ENCODE data around the gene YJEFN3.

Gene YJEFN3

GRCh38 chr19:19495614-19496603, 32.8 kb upstream of the YJEFN3 start:
- no peak for DNase-seq (ENCODE audit: low read depth, low spot score)

- DNase-seq (ENCODE audit: low read depth, low spot score): no peak
Observed at GRCh38 chr19:19498255-19498991, 30.3 kb upstream of the YJEFN3 start.

GRCh38 chr19:19499272-19499995, 29.3 kb upstream of the YJEFN3 start:
- no peak for DNase-seq (ENCODE audit: low read depth, low spot score)

GRCh38 chr19:19500975-19501644, 27.6 kb upstream of the YJEFN3 start:
- DNase-seq (ENCODE audit: low read depth, low spot score): no peak

GRCh38 chr19:19501798-19502197, 26.9 kb upstream of the YJEFN3 start:
- no peak for DNase-seq (ENCODE audit: low read depth, low spot score)

GRCh38 chr19:19502281-19502680, 26.4 kb upstream of the YJEFN3 start:
- no peak for DNase-seq (ENCODE audit: low read depth, low spot score)

GRCh38 chr19:19502808-19503602, 25.7 kb upstream of the YJEFN3 start:
- DNase-seq (ENCODE audit: low read depth, low spot score): no peak

- no peak for DNase-seq (ENCODE audit: low read depth, low spot score)
Observed at GRCh38 chr19:19504754-19505668, 23.7 kb upstream of the YJEFN3 start.

- no peak for DNase-seq (ENCODE audit: low read depth, low spot score)
Observed at GRCh38 chr19:19505669-19506326, 22.9 kb upstream of the YJEFN3 start.

GRCh38 chr19:19506592-19506991, 22.1 kb upstream of the YJEFN3 start:
- no peak for DNase-seq (ENCODE audit: low read depth, low spot score)

- no peak for DNase-seq (ENCODE audit: low read depth, low spot score)
Observed at GRCh38 chr19:19507354-19507753, 21.4 kb upstream of the YJEFN3 start.

GRCh38 chr19:19508217-19508616, 20.5 kb upstream of the YJEFN3 start:
- no peak for DNase-seq (ENCODE audit: low read depth, low spot score)

GRCh38 chr19:19510432-19510831, 18.3 kb upstream of the YJEFN3 start:
- no peak for DNase-seq (ENCODE audit: low read depth, low spot score)

GRCh38 chr19:19513682-19514081, 15.0 kb upstream of the YJEFN3 start:
- no peak for DNase-seq (ENCODE audit: low read depth, low spot score)

GRCh38 chr19:19514215-19514657, 14.5 kb upstream of the YJEFN3 start:
- no peak for DNase-seq (ENCODE audit: low read depth, low spot score)

- no peak for DNase-seq (ENCODE audit: low read depth, low spot score)
Observed at GRCh38 chr19:19514881-19515641, 13.7 kb upstream of the YJEFN3 start, which contains the start of gene TSSK6. TSSK6 (minus strand) TSS chr19:19515548; CDS start chr19:19515427, 121 bp downstream.

GRCh38 chr19:19515642-19516519, 12.8 kb upstream of the YJEFN3 start, which contains the start of gene NDUFA13:
NDUFA13 (plus strand) TSS chr19:19516225; CDS start chr19:19516239, 14 bp downstream.
- DNase-seq (ENCODE audit: low read depth, low spot score): peak; percentile 78
